Activated CD4-positive, alpha-beta memory T cell treated with anti-CD3 and anti-CD28 coated beads, Interleukin-2, amount 10 ng/mL, durations not matched to agents 7 days and 5 days (primary cell): ENCODE measurements around the gene ATP5F1E. TPM values are rescaled to one million over a fixed set of nuclear protein-coding genes. Genes with fewer than 3 reads are reported as not detected.

ENCODE experiments used
- CTCF ChIA-PET: fragments of 350-600 bp; sonication (Branson Sonifier 250); formaldehyde crosslinking; loops from one replicate; lab custom pipeline; 2021; ENCODE audit warnings: antibody characterized with exemption, inconsistent platforms; lab: Charles Lee
- POLR2A ChIA-PET: fragments of 350-600 bp; sonication (Branson Sonifier 250); formaldehyde crosslinking; loops from one replicate; lab custom pipeline; 2021; ENCODE audit warnings: antibody characterized with exemption; lab: Charles Lee
- DNase-seq: peaks from one replicate; pipeline ENCODE4 v3.0.0-alpha.2; 2020
- H3K27ac Mint-ChIP-seq: one replicate; pipeline ENCODE4 v1.8.0; 2021; ENCODE audit warnings: mild to moderate bottlenecking, mixed read lengths
- H3K27me3 Mint-ChIP-seq: one replicate; pipeline ENCODE4 v1.8.0; 2021; ENCODE audit warnings: mixed read lengths
- H3K36me3 Mint-ChIP-seq: one replicate; pipeline ENCODE4 v1.8.0; 2021; ENCODE audit warnings: low read depth, mixed read lengths
- H3K4me1 Mint-ChIP-seq: one replicate; pipeline ENCODE4 v1.8.0; 2021; ENCODE audit warnings: mixed read lengths
- H3K4me3 Mint-ChIP-seq: one replicate; pipeline ENCODE4 v1.8.0; 2021; ENCODE audit warnings: mild to moderate bottlenecking, mixed read lengths
- H3K9me3 Mint-ChIP-seq: one replicate; pipeline ENCODE4 v1.8.0; 2021; ENCODE audit warnings: mixed read lengths
- total RNA-seq, 2 experiments: library from RNA; stranded (reverse); gene quantifications; one replicate each; pipeline ENCODE4 v1.2.3, GENCODE V29; 2021

ATP5F1E gene
- 10 to 100 TPM; 80.4 to 82.1 TPM for total RNA-seq

GRCh38 chr20:59032023-59032712 is at the start of gene ATP5F1E:
Gene ATP5F1E, minus strand, starts transcription at chr20:59032335. Its CDS starts 84 bp downstream, at chr20:59032251.
- Mint-ChIP-seq H3K4me1 (peaks cover 74% of the 10 kb centered on the region), H3K27ac (peak within 1 kb of the TSS; percentile 84), H3K27me3 (no peaks in the 10 kb centered on the region), H3K9me3 (no peaks in the 10 kb centered on the region), H3K4me3 (peak within 1 kb of the TSS; percentile 88), H3K36me3 (peaks cover 76% of the 10 kb centered on the region)
- POLR2A ChIA-PET, result interaction anchor here (0.7 to 4.4 kb wide), 41 partner anchors 9 to 725 kb away, joined by 3 to 80 read pairs (median 6); partner anchors contain the start of genes NELFCD, PRELID3B, STX16 and TUBB1
- DNase-seq, result peak; percentile 97
- CTCF ChIA-PET, result interaction anchor here (0.6 to 1.9 kb wide), 7 partner anchors 10 to 1638 kb away, joined by 3 to 21 read pairs (median 3); partner anchors contain the start of genes PRELID3B and STX16

GRCh38 chr20:59081036-59081435 is 48.9 kb upstream of the ATP5F1E start:
- POLR2A ChIA-PET, result no interaction called here
- Mint-ChIP-seq H3K9me3 (no peaks in the 10 kb centered on the region), H3K36me3 (no peaks in the 10 kb centered on the region), H3K4me1 (peaks cover 16% of the 10 kb centered on the region), H3K27ac (no peak overlapping the region), H3K27me3 (peaks cover 27% of the 10 kb centered on the region), H3K4me3 (no peak overlapping the region)
- DNase-seq, result no peak
- CTCF ChIA-PET, result no interaction called here

- Mint-ChIP-seq H3K9me3 (no peaks in the 10 kb centered on the region), H3K27ac (no peak overlapping the region), H3K27me3 (peaks cover 33% of the 10 kb centered on the region), H3K36me3 (no peaks in the 10 kb centered on the region), H3K4me1 (peaks cover 32% of the 10 kb centered on the region), H3K4me3 (no peak overlapping the region)
- no peak for DNase-seq
- POLR2A ChIA-PET, result no interaction called here
- CTCF ChIA-PET, result no interaction called here
Measured at GRCh38 chr20:59078231-59078630, 46.1 kb upstream of the ATP5F1E start.

- ChIA-PET CTCF (no interaction called here), POLR2A (no interaction called here)
- Mint-ChIP-seq H3K4me3 (no peak overlapping the region), H3K27ac (no peak overlapping the region), H3K4me1 (peaks cover 32% of the 10 kb centered on the region), H3K36me3 (no peaks in the 10 kb centered on the region), H3K27me3 (peaks cover 35% of the 10 kb centered on the region), H3K9me3 (no peaks in the 10 kb centered on the region)
- DNase-seq, result no peak
Measured at GRCh38 chr20:59077705-59078104, 45.6 kb upstream of the ATP5F1E start.

GRCh38 chr20:59075934-59076508 is 43.9 kb upstream of the ATP5F1E start:
- ChIA-PET POLR2A (interaction anchor here (2.3 kb wide), 1 partner anchor 102 kb away, joined by 5 read pairs; no protein-coding TSS in a partner anchor), CTCF (interaction anchor here (1.1 kb wide), 1 partner anchor 12 kb away, joined by 4 read pairs; no protein-coding TSS in a partner anchor)
- DNase-seq, result no peak
- no peaks in the 10 kb centered on the region for H3K36me3 Mint-ChIP-seq
- no peaks in the 10 kb centered on the region for H3K9me3 Mint-ChIP-seq
- no peak overlapping the region for H3K4me3 Mint-ChIP-seq
- peaks cover 34% of the 10 kb centered on the region for H3K27me3 Mint-ChIP-seq
- no peak overlapping the region for H3K27ac Mint-ChIP-seq
- H3K4me1 Mint-ChIP-seq, result peaks cover 34% of the 10 kb centered on the region

GRCh38 chr20:59074456-59074855 is 42.3 kb upstream of the ATP5F1E start:
- Mint-ChIP-seq H3K9me3 (no peaks in the 10 kb centered on the region), H3K27me3 (peaks cover 42% of the 10 kb centered on the region), H3K4me1 (peaks cover 34% of the 10 kb centered on the region), H3K27ac (no peak overlapping the region), H3K36me3 (no peaks in the 10 kb centered on the region), H3K4me3 (no peak overlapping the region)
- POLR2A ChIA-PET, result no interaction called here
- CTCF ChIA-PET, result interaction anchor here (1.5 kb wide), 1 partner anchor 14 kb away, joined by 3 read pairs; no protein-coding TSS in a partner anchor
- DNase-seq, result no peak

GRCh38 chr20:59073582-59073981 is 41.4 kb upstream of the ATP5F1E start:
- CTCF ChIA-PET, result interaction anchor here (1.1 kb wide), 1 partner anchor 140 kb away, joined by 3 read pairs; no protein-coding TSS in a partner anchor
- H3K27me3 Mint-ChIP-seq, result peaks cover 44% of the 10 kb centered on the region
- no peak for DNase-seq

GRCh38 chr20:59071216-59071615 is 39.1 kb upstream of the ATP5F1E start:
- CTCF ChIA-PET, result no interaction called here

More at GRCh38 chr20:59073582-59073981, 41.4 kb upstream of the ATP5F1E start:
- POLR2A ChIA-PET, result no interaction called here
- Mint-ChIP-seq H3K36me3 (no peaks in the 10 kb centered on the region), H3K4me3 (no peak overlapping the region), H3K27ac (no peak overlapping the region), H3K4me1 (peaks cover 34% of the 10 kb centered on the region), H3K9me3 (no peaks in the 10 kb centered on the region)

GRCh38 chr20:59069026-59069425 is 36.9 kb upstream of the ATP5F1E start:
- DNase-seq, result no peak
- CTCF ChIA-PET, result no interaction called here
- H3K4me3 Mint-ChIP-seq, result no peak overlapping the region
- POLR2A ChIA-PET, result no interaction called here
- no peaks in the 10 kb centered on the region for H3K9me3 Mint-ChIP-seq
- H3K27me3 Mint-ChIP-seq, result peaks cover 34% of the 10 kb centered on the region
- H3K27ac Mint-ChIP-seq, result no peak overlapping the region
- H3K4me1 Mint-ChIP-seq, result peaks cover 1% of the 10 kb centered on the region
- no peaks in the 10 kb centered on the region for H3K36me3 Mint-ChIP-seq

More at GRCh38 chr20:59071216-59071615, 39.1 kb upstream of the ATP5F1E start:
- Mint-ChIP-seq H3K9me3 (no peaks in the 10 kb centered on the region), H3K4me1 (peaks cover 19% of the 10 kb centered on the region), H3K36me3 (no peaks in the 10 kb centered on the region), H3K4me3 (no peak overlapping the region), H3K27me3 (peaks cover 49% of the 10 kb centered on the region), H3K27ac (no peak overlapping the region)
- DNase-seq, result no peak
- POLR2A ChIA-PET, result no interaction called here

GRCh38 chr20:59068534-59068933 is 36.4 kb upstream of the ATP5F1E start:
- DNase-seq, result no peak
- H3K9me3 Mint-ChIP-seq, result no peaks in the 10 kb centered on the region
- H3K36me3 Mint-ChIP-seq, result no peaks in the 10 kb centered on the region
- H3K27ac Mint-ChIP-seq, result no peak overlapping the region
- CTCF ChIA-PET, result no interaction called here
- H3K4me3 Mint-ChIP-seq, result no peak overlapping the region
- peaks cover 1% of the 10 kb centered on the region for H3K4me1 Mint-ChIP-seq
- POLR2A ChIA-PET, result no interaction called here
- peaks cover 35% of the 10 kb centered on the region for H3K27me3 Mint-ChIP-seq

GRCh38 chr20:59064214-59064722 is 32.1 kb upstream of the ATP5F1E start:
- ChIA-PET CTCF (interaction anchor here (0.9 kb wide), 1 partner anchor 10 kb away, joined by 3 read pairs; no protein-coding TSS in a partner anchor), POLR2A (no interaction called here)
- DNase-seq, result no peak
- H3K4me1 Mint-ChIP-seq, result no peaks in the 10 kb centered on the region
- no peaks in the 10 kb centered on the region for H3K9me3 Mint-ChIP-seq
- H3K4me3 Mint-ChIP-seq, result no peak overlapping the region
- H3K27ac Mint-ChIP-seq, result no peak overlapping the region
- peaks cover 32% of the 10 kb centered on the region for H3K27me3 Mint-ChIP-seq
- no peaks in the 10 kb centered on the region for H3K36me3 Mint-ChIP-seq

- Mint-ChIP-seq H3K27me3 (peaks cover 31% of the 10 kb centered on the region), H3K4me3 (no peak overlapping the region), H3K27ac (no peak overlapping the region), H3K9me3 (no peaks in the 10 kb centered on the region), H3K4me1 (no peaks in the 10 kb centered on the region), H3K36me3 (no peaks in the 10 kb centered on the region)
- DNase-seq, result no peak
- ChIA-PET POLR2A (no interaction called here), CTCF (interaction anchor here (0.9 kb wide), 1 partner anchor 9 kb away, joined by 3 read pairs; no protein-coding TSS in a partner anchor)
Measured at GRCh38 chr20:59063358-59064213, 31.5 kb upstream of the ATP5F1E start.
